Liver (tissue), 9 donors: ENCODE data around the gene RCSD1. TPM values are rescaled to one million over a fixed set of nuclear protein-coding genes. Genes with fewer than 3 reads are reported as not detected.

Source experiments
- DNase-seq: peaks from one replicate; pipeline ENCODE4 v3.0.0-alpha.2; 2017; ENCODE audit warnings: low spot score
- H3K27ac ChIP-seq, 2 donors: one replicate each; pipeline ENCODE4 v1.7.0; 2013; ENCODE audit warnings: inconsistent platforms in 2 of 2, low read length in 2 of 2, control low read depth in 1 of 2, low read depth in 1 of 2, mild to moderate bottlenecking in 1 of 2
- H3K27me3 ChIP-seq, 4 donors: one replicate each; pipeline versions ENCODE4 v1.6.1 to v1.7.0; 2013; ENCODE audit warnings: low read length in 3 of 4, inconsistent platforms in 1 of 4, mild to moderate bottlenecking in 1 of 4, moderate library complexity in 1 of 4; ENCODE audit not compliant: control insufficient read depth in 4 of 4, insufficient read depth in 4 of 4
- H3K36me3 ChIP-seq, 4 donors: one replicate each; pipeline versions ENCODE4 v1.6.1 to v1.7.0; 2013; ENCODE audit warnings: low read length in 3 of 4, mild to moderate bottlenecking in 3 of 4, low read depth in 1 of 4, moderate library complexity in 1 of 4; ENCODE audit not compliant: control insufficient read depth in 4 of 4, insufficient read depth in 3 of 4
- H3K4me1 ChIP-seq, 4 donors: one replicate each; pipeline versions ENCODE4 v1.6.1 to v1.7.0; 2013; ENCODE audit warnings: low read length in 3 of 4, mild to moderate bottlenecking in 3 of 4, moderate library complexity in 1 of 4; ENCODE audit not compliant: control insufficient read depth in 4 of 4, insufficient read depth in 4 of 4
- H3K4me3 ChIP-seq, 3 donors: one replicate each; pipeline versions ENCODE4 v1.6.1 to v1.7.0; 2013; ENCODE audit warnings: low read length in 3 of 3, control low read depth in 1 of 3, low read depth in 1 of 3, mild to moderate bottlenecking in 1 of 3
- H3K9ac ChIP-seq, 2 donors: one replicate each; pipeline ENCODE4 v1.7.0; 2013; ENCODE audit warnings: low read length in 2 of 2, mild to moderate bottlenecking in 2 of 2, moderate library complexity in 2 of 2, control low read depth in 1 of 2, low read depth in 1 of 2
- H3K9me3 ChIP-seq, 4 donors: one replicate each; pipeline versions ENCODE4 v1.6.1 to v1.7.0; 2013; ENCODE audit warnings: low read length in 3 of 4; ENCODE audit not compliant: control insufficient read depth in 4 of 4
- EGR1 ChIP-seq, 2 donors: IDR thresholded peaks; 2 replicates each; pipeline ENCODE4 v1.6.1; 2016 to 2018; ENCODE audit warnings: antibody characterized with exemption in 2 of 2, low read depth in 2 of 2
- FOXA1 ChIP-seq: IDR thresholded peaks from 2 replicates; pipeline ENCODE4 v1.6.1; 2016; ENCODE audit warnings: antibody characterized with exemption
- FOXA2 ChIP-seq: IDR thresholded peaks from 2 replicates; pipeline ENCODE4 v1.6.1; 2016; ENCODE audit warnings: antibody characterized with exemption
- GABPA ChIP-seq, 2 donors: IDR thresholded peaks in 1 of 2; conservative IDR thresholded peaks in 1 of 2; 2 replicates each; pipeline ENCODE4 v1.6.1; 2016; ENCODE audit warnings: antibody characterized with exemption in 2 of 2, mild to moderate bottlenecking in 1 of 2, moderate library complexity in 1 of 2
- HNF4A ChIP-seq, 2 donors: conservative IDR thresholded peaks; 2 replicates each; pipeline ENCODE4 v1.6.1; 2016; ENCODE audit warnings: antibody characterized with exemption in 2 of 2, mild to moderate bottlenecking in 2 of 2
- HNF4G ChIP-seq: IDR thresholded peaks from 2 replicates; pipeline ENCODE4 v1.6.1; 2016; ENCODE audit warnings: antibody characterized with exemption
- JUND ChIP-seq, 2 donors: IDR thresholded peaks; 2 replicates each; pipeline ENCODE4 v1.6.1; 2016; ENCODE audit warnings: antibody characterized with exemption in 2 of 2
- MAX ChIP-seq: IDR thresholded peaks from 2 replicates; pipeline ENCODE4 v1.6.1; 2016; ENCODE audit warnings: antibody characterized with exemption
- NR2F2 ChIP-seq: IDR thresholded peaks from 2 replicates; pipeline ENCODE4 v1.6.1; 2016; ENCODE audit warnings: antibody characterized with exemption
- RAD21 ChIP-seq, 2 donors: IDR thresholded peaks; 2 replicates each; pipeline ENCODE4 v1.6.1; 2016; ENCODE audit warnings: antibody characterized with exemption in 2 of 2, mild to moderate bottlenecking in 2 of 2
- RXRA ChIP-seq, 2 donors: IDR thresholded peaks; 2 replicates each; pipeline ENCODE4 v1.6.1; 2017 to 2018; ENCODE audit warnings: antibody characterized with exemption in 2 of 2, mild to moderate bottlenecking in 1 of 2
- SP1 ChIP-seq: IDR thresholded peaks from 2 replicates; pipeline ENCODE4 v1.6.1; 2018; ENCODE audit warnings: antibody characterized with exemption, mild to moderate bottlenecking
- YY1 ChIP-seq: IDR thresholded peaks from 2 replicates; pipeline ENCODE4 v1.6.1; 2016; ENCODE audit warnings: antibody characterized with exemption, mild to moderate bottlenecking
- ZBTB33 ChIP-seq: IDR thresholded peaks from 2 replicates; pipeline ENCODE4 v1.6.1; 2016; ENCODE audit warnings: antibody characterized with exemption
- WGBS: extraction: QIAGEN DNeasy Blood & Tissue Kit; methylation state at CpG from one replicate; pipeline ENCODE4 v1.1.7; 2013; 5-methylcytosine and 5-hydroxymethylcytosine counted together
- polyA plus RNA-seq, 2 donors: library from polyadenylated mRNA; stranded (reverse) in 1 of 2; unstranded in 1 of 2; fragments of 200-250 nt in 1 of 2; fragments of >200 nt in 1 of 2; fragmentation: Nextera tagmentation in 1 of 2; extraction: Ambion mirVana in 1 of 2; gene quantifications; one replicate each; pipeline versions ENCODE4 v1.2.1 to v1.2.3, GENCODE V29; 2013 to 2015
- total RNA-seq, 2 donors: library from RNA; depleted of rRNA; stranded (reverse); fragments of >200 nt; gene quantifications; one replicate each; pipeline ENCODE4 v1.2.3, GENCODE V29; 2014
- TF ChIP-seq, protein P1 (sequence below): IDR thresholded peaks from 2 replicates; pipeline ENCODE4 v1.6.1; 2016; ENCODE audit warnings: antibody characterized with exemption
- TF ChIP-seq, protein P2 (sequence below): IDR thresholded peaks from 2 replicates; pipeline ENCODE4 v1.6.1; 2016; ENCODE audit warnings: antibody characterized with exemption, mild to moderate bottlenecking
- TF ChIP-seq, protein P3 (sequence below): fragments of 150-350 bp; IDR thresholded peaks from 2 replicates; pipeline ENCODE4 v1.5.1; 2017; ENCODE audit warnings: improper control_type of control experiment, low read depth, low read length; ENCODE audit not compliant: missing input control
- donor health status: healthy.
- donor health status: healthy.
- donor health status: healthy.
- donor health status: healthy.
- donor health status: healthy.

The RCSD1 gene
- total and polyA plus RNA-seq, 4 donors = 3.1 to 15.0 (median 6.0) TPM

GRCh38 chr1:167746988-167747655 is 117.1 kb downstream of the RCSD1 start:
- DNase-seq = no peak
- H3K27me3 ChIP-seq = no peaks in the 10 kb centered on the region
- H3K9me3 ChIP-seq = no peaks in the 10 kb centered on the region
- 91% methylated on average over 7 of the region's 7 CpGs for WGBS
- TF ChIP-seq EGR1 (IDR thresholded peaks at IDR 0.05; ENCODE audit: low read depth in 2 of 2) (no peak), YY1 (no peak), RXRA (IDR thresholded peaks at IDR 0.05) (no peak), SP1 (no peak), FOXA2 (no peak), ZBTB33 (no peak), NR2F2 (no peak), FOXA1 (no peak), RAD21 (IDR thresholded peaks at IDR 0.05) (no peak), JUND (IDR thresholded peaks at IDR 0.05) (no peak), GABPA (IDR thresholded peaks at IDR 0.05 in 1 of 2, conservative IDR thresholded peaks at IDR 0.05 in 1 of 2) (no peak), HNF4G (no peak)
- TF ChIP-seq, protein P1, sequence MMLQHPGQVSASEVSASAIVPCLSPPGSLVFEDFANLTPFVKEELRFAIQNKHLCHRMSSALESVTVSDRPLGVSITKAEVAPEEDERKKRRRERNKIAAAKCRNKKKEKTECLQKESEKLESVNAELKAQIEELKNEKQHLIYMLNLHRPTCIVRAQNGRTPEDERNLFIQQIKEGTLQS = no peak
- TF ChIP-seq, protein P2, sequence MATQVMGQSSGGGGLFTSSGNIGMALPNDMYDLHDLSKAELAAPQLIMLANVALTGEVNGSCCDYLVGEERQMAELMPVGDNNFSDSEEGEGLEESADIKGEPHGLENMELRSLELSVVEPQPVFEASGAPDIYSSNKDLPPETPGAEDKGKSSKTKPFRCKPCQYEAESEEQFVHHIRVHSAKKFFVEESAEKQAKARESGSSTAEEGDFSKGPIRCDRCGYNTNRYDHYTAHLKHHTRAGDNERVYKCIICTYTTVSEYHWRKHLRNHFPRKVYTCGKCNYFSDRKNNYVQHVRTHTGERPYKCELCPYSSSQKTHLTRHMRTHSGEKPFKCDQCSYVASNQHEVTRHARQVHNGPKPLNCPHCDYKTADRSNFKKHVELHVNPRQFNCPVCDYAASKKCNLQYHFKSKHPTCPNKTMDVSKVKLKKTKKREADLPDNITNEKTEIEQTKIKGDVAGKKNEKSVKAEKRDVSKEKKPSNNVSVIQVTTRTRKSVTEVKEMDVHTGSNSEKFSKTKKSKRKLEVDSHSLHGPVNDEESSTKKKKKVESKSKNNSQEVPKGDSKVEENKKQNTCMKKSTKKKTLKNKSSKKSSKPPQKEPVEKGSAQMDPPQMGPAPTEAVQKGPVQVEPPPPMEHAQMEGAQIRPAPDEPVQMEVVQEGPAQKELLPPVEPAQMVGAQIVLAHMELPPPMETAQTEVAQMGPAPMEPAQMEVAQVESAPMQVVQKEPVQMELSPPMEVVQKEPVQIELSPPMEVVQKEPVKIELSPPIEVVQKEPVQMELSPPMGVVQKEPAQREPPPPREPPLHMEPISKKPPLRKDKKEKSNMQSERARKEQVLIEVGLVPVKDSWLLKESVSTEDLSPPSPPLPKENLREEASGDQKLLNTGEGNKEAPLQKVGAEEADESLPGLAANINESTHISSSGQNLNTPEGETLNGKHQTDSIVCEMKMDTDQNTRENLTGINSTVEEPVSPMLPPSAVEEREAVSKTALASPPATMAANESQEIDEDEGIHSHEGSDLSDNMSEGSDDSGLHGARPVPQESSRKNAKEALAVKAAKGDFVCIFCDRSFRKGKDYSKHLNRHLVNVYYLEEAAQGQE = no peak
- TF ChIP-seq, protein P3, sequence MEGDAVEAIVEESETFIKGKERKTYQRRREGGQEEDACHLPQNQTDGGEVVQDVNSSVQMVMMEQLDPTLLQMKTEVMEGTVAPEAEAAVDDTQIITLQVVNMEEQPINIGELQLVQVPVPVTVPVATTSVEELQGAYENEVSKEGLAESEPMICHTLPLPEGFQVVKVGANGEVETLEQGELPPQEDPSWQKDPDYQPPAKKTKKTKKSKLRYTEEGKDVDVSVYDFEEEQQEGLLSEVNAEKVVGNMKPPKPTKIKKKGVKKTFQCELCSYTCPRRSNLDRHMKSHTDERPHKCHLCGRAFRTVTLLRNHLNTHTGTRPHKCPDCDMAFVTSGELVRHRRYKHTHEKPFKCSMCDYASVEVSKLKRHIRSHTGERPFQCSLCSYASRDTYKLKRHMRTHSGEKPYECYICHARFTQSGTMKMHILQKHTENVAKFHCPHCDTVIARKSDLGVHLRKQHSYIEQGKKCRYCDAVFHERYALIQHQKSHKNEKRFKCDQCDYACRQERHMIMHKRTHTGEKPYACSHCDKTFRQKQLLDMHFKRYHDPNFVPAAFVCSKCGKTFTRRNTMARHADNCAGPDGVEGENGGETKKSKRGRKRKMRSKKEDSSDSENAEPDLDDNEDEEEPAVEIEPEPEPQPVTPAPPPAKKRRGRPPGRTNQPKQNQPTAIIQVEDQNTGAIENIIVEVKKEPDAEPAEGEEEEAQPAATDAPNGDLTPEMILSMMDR = no peak
- H3K4me3 ChIP-seq = no peak overlapping the region
- no peak overlapping the region for H3K27ac ChIP-seq
- H3K4me1 ChIP-seq = peaks cover under 1 to 1% (median under 1%) of the 10 kb centered on the region in 4 donors
- no peaks in the 10 kb centered on the region for H3K36me3 ChIP-seq
- no peak overlapping the region for H3K9ac ChIP-seq

GRCh38 chr1:167747988-167748387 is 118.0 kb downstream of the RCSD1 start:
- Histone ChIP-seq H3K9me3 (no peaks in the 10 kb centered on the region), H3K4me3 (no peak overlapping the region), H3K27me3 (no peaks in the 10 kb centered on the region), H3K9ac (no peak overlapping the region), H3K36me3 (no peaks in the 10 kb centered on the region), H3K27ac (no peak overlapping the region), H3K4me1 (peaks cover 2 to 8% (median 7%) of the 10 kb centered on the region in 4 donors)
- no peak for DNase-seq
- WGBS = 100% methylated on average over 1 of the region's 1 CpG
- TF ChIP-seq, protein P2 = no peak
- TF ChIP-seq, protein P3 = no peak
- no peak for TF ChIP-seq MAX
- no peak for TF ChIP-seq NR2F2
- no peak for TF ChIP-seq FOXA2
- no peak for TF ChIP-seq HNF4A (conservative IDR thresholded peaks at IDR 0.05)
- no peak for TF ChIP-seq RXRA (IDR thresholded peaks at IDR 0.05)
- TF ChIP-seq EGR1 (IDR thresholded peaks at IDR 0.05; ENCODE audit: low read depth in 2 of 2) = no peak
- no peak for TF ChIP-seq RAD21 (IDR thresholded peaks at IDR 0.05)
- TF ChIP-seq FOXA1 = no peak
